Testis (tissue), 2 donors: ENCODE measurements around the gene EXOC1L.

Source experiments
- POLR2A ChIP-seq: fragments of 450-650 bp; IDR thresholded peaks from one replicate; pipeline ENCODE4 v1.6.1; 2017; ENCODE audit warnings: antibody characterized with exemption, mild to moderate bottlenecking, moderate library complexity
- TF ChIP-seq, protein P1 (sequence below), 3 experiments: fragments of 450-650 bp in 2 of 3; fragments of 200-600 bp in 1 of 3; sonication (generic) in 1 of 3; IDR thresholded peaks; one replicate each; pipeline ENCODE4 v1.5.1; 2016 to 2019; ENCODE audit warnings: antibody characterized with exemption in 3 of 3, mild to moderate bottlenecking in 2 of 3, moderate library complexity in 1 of 3

DNA sequence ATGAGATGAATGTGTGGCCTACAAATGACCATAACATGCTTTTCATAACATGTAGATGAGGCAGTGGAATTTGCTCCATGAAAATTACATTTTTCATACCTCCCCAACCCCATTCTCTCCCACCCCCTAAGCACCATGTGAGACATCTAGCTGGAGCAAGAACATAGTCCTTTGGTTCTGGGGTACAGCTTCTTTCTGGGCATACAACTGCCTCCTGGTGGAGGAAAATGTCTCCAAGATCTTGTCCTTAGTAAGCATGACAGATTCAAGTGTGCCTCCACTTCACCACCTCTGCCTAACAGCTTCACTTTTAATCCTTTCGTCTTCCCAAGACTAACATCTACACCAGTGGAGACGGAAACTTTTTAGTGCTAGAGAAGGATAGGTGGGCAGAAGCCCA is 8.0 kb downstream of the EXOC1L start:
- TF ChIP-seq, protein P1, sequence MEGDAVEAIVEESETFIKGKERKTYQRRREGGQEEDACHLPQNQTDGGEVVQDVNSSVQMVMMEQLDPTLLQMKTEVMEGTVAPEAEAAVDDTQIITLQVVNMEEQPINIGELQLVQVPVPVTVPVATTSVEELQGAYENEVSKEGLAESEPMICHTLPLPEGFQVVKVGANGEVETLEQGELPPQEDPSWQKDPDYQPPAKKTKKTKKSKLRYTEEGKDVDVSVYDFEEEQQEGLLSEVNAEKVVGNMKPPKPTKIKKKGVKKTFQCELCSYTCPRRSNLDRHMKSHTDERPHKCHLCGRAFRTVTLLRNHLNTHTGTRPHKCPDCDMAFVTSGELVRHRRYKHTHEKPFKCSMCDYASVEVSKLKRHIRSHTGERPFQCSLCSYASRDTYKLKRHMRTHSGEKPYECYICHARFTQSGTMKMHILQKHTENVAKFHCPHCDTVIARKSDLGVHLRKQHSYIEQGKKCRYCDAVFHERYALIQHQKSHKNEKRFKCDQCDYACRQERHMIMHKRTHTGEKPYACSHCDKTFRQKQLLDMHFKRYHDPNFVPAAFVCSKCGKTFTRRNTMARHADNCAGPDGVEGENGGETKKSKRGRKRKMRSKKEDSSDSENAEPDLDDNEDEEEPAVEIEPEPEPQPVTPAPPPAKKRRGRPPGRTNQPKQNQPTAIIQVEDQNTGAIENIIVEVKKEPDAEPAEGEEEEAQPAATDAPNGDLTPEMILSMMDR (IDR thresholded peaks at IDR 0.05): no peak
- no peak for TF ChIP-seq POLR2A
